GM18519 (cell line): Measurements from ENCODE around the gene SOCS6.
"Not testable (repeated sequence)": the region's sequence is repeated elsewhere in the genome, so short reads cannot be mapped to it uniquely, and the experiment has no call there.

ENCODE experiments used
- ATAC-seq: cut with Tn5 transposase; IDR thresholded peaks from one replicate; pipeline ENCODE4 v1.9.1; 2021; ENCODE audit warnings: mild to moderate bottlenecking, moderate library complexity; ENCODE audit not compliant: unreplicated experiment, low FRiP score

SOCS6 gene

GRCh38 chr18:70288851-70289328, at the start of gene SOCS6:
SOCS6 (plus strand) TSS chr18:70289045; CDS start chr18:70324669, 35,624 bp downstream.
- peak; percentile 55 for ATAC-seq

- ATAC-seq: no peak
These were observed 45.5 kb upstream of the SOCS6 start for GRCh38 chr18:70243131-70243929.

- no peak for ATAC-seq
These were observed 42.8 kb upstream of the SOCS6 start for GRCh38 chr18:70246061-70246466.

- no peak for ATAC-seq
These were observed 39.7 kb upstream of the SOCS6 start for GRCh38 chr18:70249118-70249517.

- not testable (repeated sequence) for ATAC-seq
These were observed 39.0 kb upstream of the SOCS6 start for GRCh38 chr18:70249861-70250260.

GRCh38 chr18:70250781-70251180, 38.1 kb upstream of the SOCS6 start:
- no peak for ATAC-seq

- no peak for ATAC-seq
These were observed 32.7 kb upstream of the SOCS6 start for GRCh38 chr18:70256184-70256583.

GRCh38 chr18:70256994-70257393, 31.9 kb upstream of the SOCS6 start:
- no peak for ATAC-seq

GRCh38 chr18:70258243-70258642, 30.6 kb upstream of the SOCS6 start:
- ATAC-seq: no peak

GRCh38 chr18:70260683-70261082, 28.2 kb upstream of the SOCS6 start:
- ATAC-seq: no peak

- no peak for ATAC-seq
These were observed 27.6 kb upstream of the SOCS6 start for GRCh38 chr18:70261141-70261788.

GRCh38 chr18:70263336-70263735, 25.5 kb upstream of the SOCS6 start:
- no peak for ATAC-seq

GRCh38 chr18:70271742-70272141, 17.1 kb upstream of the SOCS6 start:
- ATAC-seq: no peak

- no peak for ATAC-seq
These were observed 15.8 kb upstream of the SOCS6 start for GRCh38 chr18:70273021-70273420.

GRCh38 chr18:70276416-70277191, 12.2 kb upstream of the SOCS6 start:
- ATAC-seq: no peak

GRCh38 chr18:70279470-70279869, 9.4 kb upstream of the SOCS6 start:
- ATAC-seq: no peak

GRCh38 chr18:70280007-70280925, 8.6 kb upstream of the SOCS6 start:
- no peak for ATAC-seq

GRCh38 chr18:70284976-70285620, 3.7 kb upstream of the SOCS6 start:
- ATAC-seq: no peak

GRCh38 chr18:70287731-70288130, 1.1 kb upstream of the SOCS6 start:
- no peak for ATAC-seq
